Iris pigment epithelial cell (primary cell): ENCODE results near the gene GALP.
"Not testable (repeated sequence)": the region's sequence is repeated elsewhere in the genome, so short reads cannot be mapped to it uniquely, and the experiment has no call there.

Experiments used
- DNase-seq: peaks from one replicate; pipeline ENCODE4 v3.0.0-alpha.2; 2011; ENCODE audit warnings: low read depth

GALP gene

DNA sequence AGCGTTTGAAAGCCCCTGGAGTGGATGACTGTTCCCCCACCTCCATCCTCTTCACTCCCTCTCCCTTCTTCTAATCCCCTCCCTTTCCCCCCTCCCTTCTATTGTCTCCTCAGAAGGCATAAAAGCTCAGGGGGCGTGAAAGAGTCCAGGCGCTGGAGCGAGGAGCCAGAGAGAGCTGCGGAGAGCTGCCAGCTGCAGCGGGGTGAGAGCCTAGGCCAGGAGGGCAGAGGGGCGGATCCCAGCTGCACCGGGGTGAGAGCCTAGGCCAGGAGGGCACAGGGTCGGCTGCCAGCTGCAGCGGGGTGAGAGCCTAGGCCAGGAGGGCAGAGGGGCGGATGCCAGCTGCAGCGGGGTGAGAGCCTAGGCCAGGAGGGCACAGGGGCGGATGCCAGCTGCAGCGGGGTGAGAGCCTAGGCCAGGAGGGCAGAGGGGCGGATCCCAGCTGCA, at the start of gene GALP:
GALP (plus strand) TSS at position 148 of the 447 bp plus-strand sequence. CDS start 1,101 bp downstream, outside the sequence.
- not testable (repeated sequence) for DNase-seq

DNA sequence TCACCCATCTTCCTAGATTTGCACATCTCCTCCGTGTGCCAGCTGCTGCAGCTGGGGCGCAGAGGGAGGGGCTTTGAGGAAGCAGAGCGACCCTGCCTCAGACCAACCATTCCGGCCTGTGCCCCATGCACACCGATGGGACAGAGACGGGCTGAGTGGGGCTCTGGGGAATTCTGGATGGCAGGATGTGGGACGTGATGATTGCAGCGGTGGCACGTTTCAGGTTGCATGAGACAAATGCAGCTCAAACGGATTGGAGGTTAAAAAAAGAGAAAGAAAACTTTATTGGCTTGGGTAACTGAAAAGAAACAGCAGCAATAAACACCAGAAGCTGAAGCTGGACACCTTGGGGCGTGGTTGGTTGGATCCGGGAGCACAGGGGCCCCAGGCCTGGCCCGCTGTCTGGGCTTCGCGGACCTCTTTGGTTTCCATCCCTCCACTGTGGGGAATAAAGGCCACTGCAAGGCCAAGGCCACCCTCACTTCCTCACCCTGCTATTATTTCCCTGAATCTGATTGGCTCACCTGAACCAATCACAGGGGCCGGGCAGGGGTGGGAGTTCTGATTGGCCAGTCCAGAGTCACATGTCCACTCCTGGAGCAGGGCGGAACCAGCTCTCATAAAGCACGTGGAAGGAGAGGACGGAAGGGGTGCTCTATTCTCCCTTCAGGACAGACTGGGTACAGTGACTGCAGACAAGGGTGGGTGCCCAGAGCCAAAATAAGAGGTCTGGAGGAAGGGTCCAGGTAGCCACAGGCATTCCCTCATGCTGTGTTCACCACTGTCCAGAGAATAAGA, 48.6 kb upstream of the GALP start:
- DNase-seq, result no peak

DNA sequence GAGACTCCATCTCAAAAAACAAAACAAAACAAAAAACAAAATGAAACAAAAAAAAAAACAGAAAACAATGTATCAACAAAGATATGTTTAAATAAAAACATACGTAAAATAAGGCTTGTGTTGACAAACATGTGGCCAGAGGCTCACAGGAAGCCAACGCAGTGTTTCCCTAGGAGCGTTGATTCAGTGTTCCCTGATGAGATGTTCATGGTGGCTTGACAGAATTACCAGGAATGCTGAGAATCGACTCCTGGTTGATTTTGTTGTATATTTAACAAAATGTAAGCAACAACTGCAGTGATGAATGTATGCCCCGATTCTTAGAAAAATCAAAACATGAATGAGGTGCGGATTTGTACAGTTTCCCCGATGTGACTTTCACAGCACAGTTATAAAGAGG, 45.8 kb upstream of the GALP start:
- DNase-seq, result no peak

DNA sequence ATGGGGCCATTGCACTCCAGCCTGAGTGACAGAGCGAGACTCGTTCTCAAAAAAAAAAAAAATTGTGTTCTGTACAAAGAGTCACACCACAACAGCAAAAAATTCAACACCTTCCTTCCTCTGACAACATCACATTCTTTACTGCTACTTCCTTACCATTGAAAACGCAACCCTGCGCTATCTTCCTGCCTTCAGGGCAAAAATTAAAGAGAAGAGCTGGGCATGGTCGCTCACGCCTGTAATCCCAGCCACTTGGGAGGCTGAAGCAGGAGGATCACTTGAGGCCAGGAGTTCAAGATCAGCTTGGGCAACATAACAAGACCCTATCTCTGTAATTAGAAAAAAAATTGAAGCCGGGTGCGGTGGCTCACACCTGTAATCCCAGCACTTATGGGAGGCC, 44.2 kb upstream of the GALP start:
- DNase-seq, result no peak

DNA sequence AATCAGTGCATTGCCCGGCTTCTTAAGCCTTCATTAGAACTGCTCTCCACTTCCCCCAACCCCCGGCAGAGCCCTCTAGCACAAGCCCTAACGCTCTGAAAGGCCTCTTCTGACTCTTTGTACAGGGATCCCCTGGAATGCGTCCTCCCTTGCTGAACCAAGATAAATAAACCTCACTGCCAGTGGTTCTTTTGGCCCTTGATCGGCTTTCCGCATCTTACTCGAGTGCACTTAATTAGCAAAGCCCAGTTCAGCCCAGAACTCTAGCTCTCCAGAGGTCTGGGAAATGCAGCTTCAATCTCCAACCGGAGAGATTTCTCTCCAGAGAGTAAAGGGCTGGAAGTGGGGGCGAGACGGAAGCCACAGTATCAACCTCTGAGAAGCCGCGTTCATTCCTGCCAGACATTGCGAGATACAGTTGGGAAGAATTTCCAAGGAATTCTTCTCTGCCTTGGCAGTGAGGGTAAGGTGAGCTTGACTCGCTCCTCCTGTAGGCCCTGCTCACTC, 43.4 kb upstream of the GALP start:
- peak; percentile 82 for DNase-seq

DNA sequence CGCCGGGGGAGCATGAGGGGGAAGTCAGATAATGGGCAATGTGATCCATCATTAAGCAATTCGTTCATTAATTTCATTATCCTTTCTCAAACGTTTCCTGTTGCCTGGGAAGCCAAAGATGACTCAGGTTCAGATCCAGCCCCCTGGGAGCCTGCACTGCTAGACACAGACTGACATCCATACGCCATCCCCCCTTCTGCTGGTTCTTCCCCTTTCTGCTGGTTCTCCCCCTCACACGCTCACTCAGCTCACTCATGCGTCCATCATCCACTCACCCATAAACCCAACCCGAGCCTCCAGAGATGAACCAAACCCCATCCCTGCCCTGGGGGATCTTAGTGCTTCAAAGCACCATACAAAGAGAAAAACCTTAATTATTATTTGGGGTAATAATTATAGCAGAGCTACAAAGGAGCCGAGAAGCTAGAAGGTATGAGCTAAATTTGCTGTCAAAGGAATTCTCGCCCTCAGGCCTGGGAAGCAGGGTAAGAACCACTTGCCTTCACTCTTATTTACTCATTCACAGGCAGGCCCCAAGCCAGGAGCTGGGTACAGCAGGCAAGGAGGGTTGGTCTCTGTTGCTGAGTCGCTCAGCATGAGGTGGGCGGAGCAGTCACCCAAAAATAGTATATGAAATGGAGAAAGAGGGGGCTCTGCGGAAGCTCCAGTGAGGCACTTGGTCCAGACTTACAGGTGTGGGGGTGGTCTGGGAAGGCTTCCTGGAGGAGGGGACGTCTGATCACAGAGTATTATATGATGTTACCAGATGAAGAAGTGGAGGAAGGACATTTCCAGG, 41.8 kb upstream of the GALP start:
- peak; percentile 14 for DNase-seq

DNA sequence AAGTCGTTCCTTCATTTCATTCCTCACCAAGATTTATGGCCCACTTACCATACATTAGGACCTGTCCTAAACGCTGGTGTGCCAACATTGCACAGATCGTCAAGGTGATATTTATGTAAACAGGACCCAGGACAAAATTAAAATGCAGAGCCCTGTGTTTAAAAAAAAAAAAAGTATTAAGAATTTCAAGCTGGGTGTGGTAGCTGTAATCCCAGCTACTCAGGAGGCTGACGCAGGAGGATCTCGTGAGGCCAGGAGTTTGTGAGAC, 41.2 kb upstream of the GALP start:
- DNase-seq, result no peak

DNA sequence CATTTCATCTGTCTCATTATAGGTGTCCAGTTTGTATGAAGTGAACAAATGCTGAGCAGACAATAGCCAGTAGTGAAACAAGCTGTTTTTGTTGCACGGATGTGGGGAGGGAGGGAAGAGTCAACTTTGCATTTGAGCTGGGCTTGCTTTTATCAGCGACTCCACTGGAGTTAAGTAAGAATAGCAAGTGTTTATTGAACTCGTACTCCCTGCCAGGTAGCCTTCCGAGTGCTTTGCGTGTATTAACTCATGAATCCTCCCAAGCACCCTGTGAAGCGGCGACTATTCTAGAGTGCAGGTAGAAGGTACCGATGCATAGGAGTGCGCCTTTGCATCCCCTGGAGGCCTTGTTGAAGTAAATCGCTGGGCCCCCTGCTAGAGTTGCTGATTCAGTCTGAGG, 39.4 kb upstream of the GALP start:
- peak; percentile 12 for DNase-seq

DNA sequence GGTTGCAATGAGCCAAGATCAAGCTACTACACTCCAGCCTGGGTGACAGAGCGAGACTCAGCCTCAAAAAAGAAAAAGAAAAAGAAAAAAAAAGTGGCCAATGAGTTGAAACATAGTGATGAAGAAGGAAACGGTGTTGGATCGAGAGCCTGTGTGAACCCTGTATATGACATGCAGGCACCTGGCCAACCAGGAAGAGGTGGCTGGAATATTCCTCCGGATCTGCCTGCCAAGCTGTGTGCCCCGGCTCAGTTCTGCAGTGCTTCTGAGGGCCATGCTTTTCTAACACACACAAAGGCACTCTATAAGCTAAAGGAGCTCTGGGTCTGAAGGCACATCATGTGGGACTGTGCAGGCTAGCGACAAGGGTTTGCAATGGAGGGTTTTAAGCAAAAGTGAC, 38.4 kb upstream of the GALP start:
- DNase-seq, result no peak

DNA sequence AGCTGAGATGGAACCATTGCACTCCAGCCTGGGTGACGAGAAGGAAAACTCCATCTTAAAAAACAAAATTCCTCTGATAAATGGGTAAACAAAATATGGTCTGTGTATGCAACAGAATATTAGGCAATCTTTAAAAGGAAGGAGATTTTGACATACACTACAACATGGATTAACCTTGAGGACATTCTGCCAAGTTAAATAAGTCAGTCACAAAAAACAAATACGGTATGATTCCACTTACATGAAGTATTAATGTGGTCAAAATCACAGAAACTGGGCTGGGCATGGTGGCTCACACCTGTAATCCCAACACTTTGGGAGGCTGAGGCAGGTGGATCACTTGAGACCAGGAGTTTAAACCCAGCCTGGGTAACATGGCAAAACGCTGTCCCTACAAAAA, 37.7 kb upstream of the GALP start:
- peak; percentile 79 for DNase-seq

DNA sequence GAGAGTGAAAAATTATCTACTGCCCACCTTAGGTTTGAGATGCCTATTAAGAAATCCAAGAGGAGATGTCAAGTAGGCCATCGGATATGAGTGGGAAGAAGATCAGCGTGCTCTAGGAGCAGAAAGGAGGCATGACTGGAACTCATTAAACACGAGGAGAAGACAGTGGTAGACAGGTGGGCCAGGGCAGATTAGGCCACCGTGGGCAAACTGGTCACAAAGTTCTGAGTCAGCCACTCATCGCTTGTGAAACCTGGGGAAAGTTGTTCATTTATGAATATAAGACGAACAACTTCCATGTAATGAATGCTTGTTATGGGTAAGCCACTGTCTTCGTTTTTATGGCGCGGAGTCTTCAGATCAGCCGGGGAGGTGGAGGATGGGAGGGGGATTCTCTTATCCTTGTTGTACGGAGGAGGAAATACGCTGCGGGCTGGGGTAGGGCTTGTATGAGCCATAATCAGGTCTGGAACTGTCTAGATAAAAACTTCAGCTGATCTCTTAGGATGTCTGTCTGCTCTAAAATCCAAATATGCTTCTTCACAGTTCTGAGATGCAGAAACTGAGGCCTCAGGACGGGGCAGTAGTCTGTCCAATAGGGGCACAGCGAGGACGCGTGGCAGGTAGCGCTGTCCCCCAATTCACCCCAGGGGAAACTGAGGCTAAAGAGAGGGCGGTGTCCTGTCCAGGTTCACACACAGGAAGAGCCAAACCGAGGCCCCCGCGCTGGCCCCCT, 35.8 kb upstream of the GALP start:
- peak; percentile 16 for DNase-seq

DNA sequence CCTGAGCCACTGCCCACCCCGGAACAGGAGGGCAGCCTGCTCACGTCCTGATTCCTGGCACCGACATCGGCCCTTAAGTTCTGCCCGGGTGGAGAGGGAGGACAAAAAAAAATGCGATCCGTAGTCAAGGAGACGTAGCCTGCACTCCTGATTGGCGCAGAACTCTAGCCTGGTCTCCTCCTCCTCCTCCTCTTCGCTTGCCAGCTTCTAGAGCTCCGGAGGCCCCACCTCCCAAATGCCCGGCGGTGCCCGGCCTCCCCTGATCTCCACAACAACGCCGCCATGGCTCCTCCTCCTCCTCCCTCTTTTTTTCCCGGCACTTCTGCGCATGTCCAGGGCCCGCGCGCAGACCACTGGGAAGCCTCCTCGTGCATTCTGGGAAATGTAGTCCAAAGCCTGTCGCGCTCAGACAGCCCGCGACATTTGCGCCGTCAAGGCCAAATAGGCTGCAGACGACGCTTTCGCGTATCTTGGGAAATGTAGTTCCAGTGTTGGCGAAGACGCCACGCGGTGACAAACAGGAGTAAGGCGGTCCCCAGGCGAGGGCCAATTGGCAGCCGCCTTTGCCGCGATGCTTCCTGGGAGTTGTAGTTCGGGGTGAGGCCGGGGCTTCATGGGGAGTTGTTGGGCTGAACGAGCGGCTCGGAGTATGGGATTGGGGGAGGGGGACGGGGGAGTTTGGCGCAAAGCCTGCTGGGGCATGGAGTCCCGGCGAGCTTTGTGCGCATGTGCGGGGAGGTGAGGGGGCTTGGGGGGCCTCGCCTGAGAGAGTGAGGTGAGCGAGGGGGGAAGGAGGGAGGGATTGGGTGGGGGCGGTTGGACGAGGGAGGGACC, 35.0 kb upstream of the GALP start, which contains the start of gene ZNF444:
ZNF444 (plus strand) TSS at position 705 of the 834 bp plus-strand sequence. CDS start 5,625 bp downstream, outside the sequence.
- DNase-seq, result peak; percentile 99

DNA sequence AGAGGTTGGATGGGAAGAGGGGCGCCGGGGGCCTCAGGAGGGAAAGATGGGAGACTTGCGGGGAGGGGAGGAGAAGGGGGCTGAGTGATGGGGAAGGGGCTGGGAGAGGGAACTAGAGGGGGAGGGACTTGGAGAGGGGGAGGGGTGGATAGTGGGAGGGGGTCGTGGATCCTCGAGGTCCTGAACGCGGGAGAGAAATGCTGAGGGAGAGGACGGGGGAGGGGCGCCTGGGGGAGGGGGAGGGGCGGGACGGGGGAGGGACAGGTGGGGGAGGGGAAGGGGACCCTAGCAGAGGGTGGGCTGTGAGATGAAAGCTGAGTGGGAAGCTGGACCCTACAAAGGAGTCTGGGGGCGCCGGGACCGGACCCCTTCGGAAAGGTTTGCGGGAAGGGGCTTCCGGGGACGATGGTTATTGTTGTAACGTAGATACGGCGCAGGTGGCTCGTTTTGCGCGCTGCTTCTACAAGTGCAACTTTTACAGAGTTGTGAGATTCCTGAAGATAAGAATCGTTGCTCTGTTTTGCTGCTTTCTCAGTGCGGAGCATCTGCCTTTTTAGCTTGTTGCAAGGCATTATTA, 34.3 kb upstream of the GALP start:
- DNase-seq, result no peak

DNA sequence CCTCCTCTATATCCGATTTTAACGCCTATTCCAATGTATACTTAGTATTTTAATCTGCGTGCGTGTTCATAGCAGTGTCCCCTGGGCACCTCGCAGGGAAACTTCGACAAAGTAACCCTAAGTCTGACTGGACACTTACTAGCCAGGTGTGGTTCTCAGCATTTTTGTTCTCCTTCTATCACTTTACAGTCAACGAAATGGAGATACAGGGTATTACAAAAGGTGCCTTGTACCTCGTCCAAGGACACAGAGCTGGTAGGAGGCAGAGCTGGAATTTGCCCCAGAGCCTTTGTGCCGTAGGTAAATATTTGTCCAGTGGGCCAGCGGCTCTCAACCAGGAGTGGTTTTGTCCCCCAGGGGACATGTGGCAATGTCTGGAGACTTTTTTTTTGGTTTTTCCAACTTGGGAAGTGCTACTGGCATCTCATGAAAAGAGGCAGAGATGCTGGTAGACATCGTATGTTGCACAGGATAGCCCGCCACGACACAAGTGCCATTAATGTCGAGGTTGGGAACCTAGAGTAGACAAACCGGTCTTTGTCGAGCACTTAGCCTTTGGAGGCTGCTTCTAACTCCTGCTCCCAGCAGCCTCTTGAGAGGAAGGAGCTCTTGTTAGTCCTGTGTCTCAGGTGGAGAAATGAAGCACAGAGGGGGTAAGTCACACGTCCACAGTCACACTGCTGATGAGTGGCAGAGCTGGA, 33.6 kb upstream of the GALP start:
- DNase-seq, result no peak

DNA sequence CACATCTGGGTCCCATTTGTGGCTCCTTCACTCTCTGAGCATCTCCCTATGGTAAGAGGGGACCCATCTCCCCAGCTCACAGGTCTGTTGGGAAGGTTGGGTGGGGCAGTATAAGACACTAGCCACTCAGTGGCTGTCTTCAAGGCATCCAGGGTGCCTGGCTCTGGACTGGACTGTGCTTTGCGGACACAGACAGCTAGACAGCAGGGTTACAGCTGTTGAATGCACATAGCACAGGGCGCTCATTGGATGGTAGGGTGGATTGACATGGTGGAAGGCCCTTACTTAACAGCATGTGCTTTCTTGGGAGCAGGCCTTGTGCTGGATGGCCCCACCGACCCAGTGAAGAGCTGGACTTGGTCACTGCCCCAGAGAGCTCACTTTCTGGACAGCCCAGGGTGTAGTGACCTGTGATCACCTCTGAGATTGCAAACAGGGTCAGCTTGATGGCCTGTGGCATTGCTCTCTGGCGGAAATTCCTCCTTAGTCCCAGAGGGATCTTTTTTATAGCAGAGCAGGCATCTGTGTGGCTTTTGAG, 32.8 kb upstream of the GALP start:
- DNase-seq, result no peak

DNA sequence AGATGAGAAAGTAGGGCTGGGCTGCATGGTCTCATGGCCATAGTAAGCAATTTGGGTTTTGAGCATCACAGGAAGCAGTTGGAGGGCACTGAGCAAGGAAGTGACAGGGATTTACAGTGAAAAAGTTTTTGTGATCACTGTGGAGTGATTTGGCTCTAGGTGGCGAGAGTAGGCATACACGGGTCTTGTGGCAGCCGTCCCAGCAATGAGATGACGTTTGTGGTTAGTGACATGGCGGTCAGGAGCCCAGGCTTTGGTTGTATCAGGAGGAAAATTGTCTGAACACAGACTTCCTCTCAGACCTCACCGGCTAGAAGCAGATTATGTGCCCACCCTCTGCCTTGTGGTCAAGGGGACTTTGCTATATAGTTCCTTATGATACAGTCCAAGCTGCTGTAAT, 31.4 kb upstream of the GALP start:
- DNase-seq, result no peak

DNA sequence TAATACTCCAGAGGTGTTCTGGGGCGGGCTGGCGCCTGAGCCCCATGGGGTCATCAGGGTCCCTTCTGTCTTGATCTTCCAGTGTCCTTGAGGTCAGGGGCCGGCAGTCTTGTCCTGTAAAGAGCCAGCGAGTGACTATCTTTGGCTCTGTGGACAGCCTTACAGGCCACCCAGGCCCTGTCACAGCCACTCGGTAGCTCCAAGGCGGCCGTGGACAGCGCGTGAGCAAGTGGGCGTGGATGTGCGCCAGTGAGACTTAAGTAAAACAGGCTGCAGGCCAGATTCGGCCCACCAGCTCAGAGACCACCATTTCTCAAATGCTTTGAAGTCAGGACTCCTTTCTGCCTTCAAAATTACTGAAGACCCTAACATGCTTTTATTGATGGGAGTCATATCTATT, 31.0 kb upstream of the GALP start:
- no peak for DNase-seq

DNA sequence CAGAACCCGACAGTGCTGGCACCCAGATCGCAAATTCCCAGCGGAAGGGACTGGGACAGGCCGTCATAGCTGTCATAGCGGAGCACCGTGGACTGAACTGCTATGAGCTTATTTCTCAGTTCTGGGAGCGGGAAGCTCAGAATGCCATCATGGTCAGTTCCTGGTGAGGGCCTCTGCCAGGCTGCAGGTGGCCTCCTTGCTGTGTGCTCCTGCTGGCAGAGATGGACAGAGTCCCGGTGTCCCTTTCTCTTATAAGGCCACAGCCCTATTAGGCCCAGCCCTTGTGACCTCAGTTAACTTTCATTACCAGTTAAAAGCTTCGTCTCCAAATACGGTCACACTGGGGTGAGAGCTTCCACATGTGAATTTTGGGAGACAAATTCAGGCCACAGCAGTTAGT, 30.1 kb upstream of the GALP start:
- no peak for DNase-seq

DNA sequence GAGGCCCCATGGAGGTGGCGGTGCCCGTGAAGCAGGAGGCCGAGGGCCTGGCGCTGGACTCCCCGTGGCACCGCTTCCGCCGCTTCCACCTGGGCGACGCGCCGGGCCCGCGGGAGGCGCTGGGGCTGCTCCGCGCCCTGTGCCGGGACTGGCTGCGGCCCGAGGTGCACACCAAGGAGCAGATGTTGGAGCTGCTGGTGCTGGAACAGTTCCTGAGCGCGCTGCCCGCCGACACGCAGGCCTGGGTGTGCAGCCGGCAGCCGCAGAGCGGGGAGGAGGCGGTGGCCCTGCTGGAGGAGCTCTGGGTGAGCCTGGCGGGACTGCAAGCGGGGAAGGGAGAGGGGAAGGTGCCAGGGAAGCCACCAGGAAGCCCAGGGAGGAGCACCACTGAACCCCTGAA, 28.9 kb upstream of the GALP start:
- DNase-seq, result no peak

DNA sequence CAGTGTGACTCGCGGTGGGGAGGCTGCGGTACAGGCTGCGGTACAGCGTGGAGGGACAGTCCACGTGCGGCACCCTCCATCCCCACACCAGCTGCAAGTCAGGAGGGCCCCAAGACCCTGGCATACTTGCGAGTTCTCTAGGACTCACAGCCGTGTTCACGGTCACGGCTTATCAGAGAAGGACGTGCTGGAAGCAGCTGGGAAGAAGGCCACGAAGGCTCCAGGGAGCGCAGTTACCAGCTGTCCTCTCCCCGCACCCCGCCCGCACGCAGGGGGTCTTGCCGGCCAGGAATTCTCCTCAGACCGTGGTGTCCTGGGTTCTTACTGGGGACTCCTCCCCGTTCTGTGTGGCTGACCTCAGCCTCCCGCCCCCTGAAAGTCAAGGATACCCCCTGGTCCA, 28.5 kb upstream of the GALP start:
- no peak for DNase-seq
